H9 (cell line): Measurements from ENCODE around the gene IL16. TPM values are rescaled to one million over a fixed set of nuclear protein-coding genes. Genes with fewer than 3 reads are reported as not detected.

Experiments
- DNase-seq: peaks from one replicate; pipeline ENCODE4 v3.0.0-alpha.2; 2017
- H2AFZ ChIP-seq: one replicate; pipeline ENCODE4 v1.6.1; 2013; ENCODE audit warnings: mild to moderate bottlenecking, low read length, control low read depth, moderate library complexity
- H2AK5ac ChIP-seq: 2 replicates; pipeline ENCODE4 v1.6.1; 2013; ENCODE audit warnings: low read length, control low read depth, mixed read lengths; ENCODE audit not compliant: insufficient read length
- H2BK120ac ChIP-seq: one replicate; pipeline ENCODE4 v1.6.1; 2013; ENCODE audit warnings: low read depth, mild to moderate bottlenecking, low read length, control low read depth, inconsistent platforms; ENCODE audit not compliant: poor library complexity, severe bottlenecking
- H2BK12ac ChIP-seq: 2 replicates; pipeline ENCODE4 v1.6.1; 2013; ENCODE audit warnings: low read length, control low read depth, mixed read lengths, low read depth; ENCODE audit not compliant: insufficient read length
- H2BK15ac ChIP-seq: 2 replicates; pipeline ENCODE4 v1.6.1; 2013; ENCODE audit warnings: low read depth, low read length, control low read depth
- H2BK20ac ChIP-seq: one replicate; pipeline ENCODE4 v1.6.1; 2013; ENCODE audit warnings: low read depth, mild to moderate bottlenecking, low read length, control low read depth, inconsistent platforms; ENCODE audit not compliant: poor library complexity, severe bottlenecking
- H2BK5ac ChIP-seq: 2 replicates; pipeline ENCODE4 v1.6.1; 2013; ENCODE audit warnings: low read length, control low read depth, mixed read lengths; ENCODE audit not compliant: insufficient read length
- H3K14ac ChIP-seq: 2 replicates; pipeline ENCODE4 v1.6.1; 2013; ENCODE audit warnings: low read length, control low read depth; ENCODE audit not compliant: insufficient read depth
- H3K18ac ChIP-seq: 2 replicates; pipeline ENCODE4 v1.6.1; 2013; ENCODE audit warnings: low read depth, mild to moderate bottlenecking, mixed read lengths, low read length, control low read depth; ENCODE audit not compliant: insufficient read length
- H3K23ac ChIP-seq: 2 replicates; pipeline ENCODE4 v1.6.1; 2013; ENCODE audit warnings: low read length, control low read depth, mixed read lengths, low read depth; ENCODE audit not compliant: insufficient read length
- H3K23me2 ChIP-seq: 2 replicates; pipeline ENCODE4 v1.6.1; 2013; ENCODE audit warnings: low read depth, mild to moderate bottlenecking, mixed read lengths, low read length, control low read depth; ENCODE audit not compliant: insufficient read length, poor library complexity, severe bottlenecking
- H3K27ac ChIP-seq: 2 replicates; pipeline ENCODE4 v1.5.1; 2013; ENCODE audit warnings: low read length, control low read depth, mixed read lengths, low read depth; ENCODE audit not compliant: insufficient read length
- H3K27me3 ChIP-seq: 2 replicates; pipeline ENCODE4 v1.6.1; 2013; ENCODE audit warnings: low read length, control low read depth, inconsistent platforms; ENCODE audit not compliant: insufficient read depth
- H3K4ac ChIP-seq: 2 replicates; pipeline ENCODE4 v1.6.1; 2013; ENCODE audit warnings: low read depth, mild to moderate bottlenecking, control low read depth, inconsistent platforms, low read length, moderate library complexity
- H3K4me1 ChIP-seq: 2 replicates; pipeline ENCODE4 v1.6.1; 2013; ENCODE audit warnings: low read length, control low read depth, inconsistent platforms; ENCODE audit not compliant: insufficient read depth
- H3K4me2 ChIP-seq: 2 replicates; pipeline ENCODE4 v1.6.1; 2013; ENCODE audit warnings: low read length, control low read depth, mixed read lengths; ENCODE audit not compliant: insufficient read length, insufficient read depth
- H3K56ac ChIP-seq: 2 replicates; pipeline ENCODE4 v1.6.1; 2013; ENCODE audit warnings: low read depth, mild to moderate bottlenecking, mixed read lengths, low read length, control low read depth; ENCODE audit not compliant: insufficient read length
- H3K79me1 ChIP-seq: 2 replicates; pipeline ENCODE4 v1.6.1; 2013; ENCODE audit warnings: low read depth, mild to moderate bottlenecking, moderate library complexity, low read length, control low read depth, inconsistent platforms; ENCODE audit not compliant: insufficient read depth, poor library complexity, severe bottlenecking
- H3K79me2 ChIP-seq: 2 replicates; pipeline ENCODE4 v1.6.1; 2013; ENCODE audit warnings: low read length, control low read depth, inconsistent platforms; ENCODE audit not compliant: insufficient read depth
- H3K9ac ChIP-seq: 2 replicates; pipeline ENCODE4 v1.6.1; 2013; ENCODE audit warnings: low read length, control low read depth, mixed read lengths; ENCODE audit not compliant: insufficient read length; ENCODE audit errors: extremely low read depth
- H3K9me3 ChIP-seq: one replicate; pipeline ENCODE4 v1.6.1; 2013; ENCODE audit warnings: low read depth, low read length, inconsistent platforms; ENCODE audit not compliant: control insufficient read depth
- H3T11ph ChIP-seq: one replicate; pipeline ENCODE4 v1.6.1; 2013; ENCODE audit warnings: mild to moderate bottlenecking, low read length, control low read depth, inconsistent platforms
- H4K20me1 ChIP-seq: one replicate; pipeline ENCODE4 v1.6.1; 2013; ENCODE audit not compliant: control insufficient read depth, insufficient read length, insufficient read depth
- H4K5ac ChIP-seq: 2 replicates; pipeline ENCODE4 v1.6.1; 2013; ENCODE audit warnings: low read depth, mild to moderate bottlenecking, mixed read lengths, low read length, control low read depth; ENCODE audit not compliant: insufficient read length
- H4K8ac ChIP-seq: replicated peaks from 2 replicates; pipeline ENCODE4 v1.6.1; 2013; ENCODE audit warnings: low read length, control low read depth, mixed read lengths, low read depth; ENCODE audit not compliant: insufficient read length
- H4K91ac ChIP-seq: 2 replicates; pipeline ENCODE4 v1.6.1; 2013; ENCODE audit warnings: low read depth, mild to moderate bottlenecking, moderate library complexity, mixed read lengths, low read length, control low read depth; ENCODE audit not compliant: insufficient read length
- H3K27ac Mint-ChIP-seq, 3 experiments: 2 replicates in 2 of 3; 3 replicates in 1 of 3; pipeline ENCODE4 v1.8.0; 2020 to 2021; ENCODE audit warnings: mixed read lengths in 3 of 3, mild to moderate bottlenecking in 1 of 3, moderate library complexity in 1 of 3
- H3K27me3 Mint-ChIP-seq: 2 replicates; pipeline ENCODE4 v1.8.0; 2021; ENCODE audit warnings: low read depth, mild to moderate bottlenecking, moderate library complexity, mixed read lengths
- H3K36me3 Mint-ChIP-seq, 3 experiments: 2 replicates in 2 of 3; 3 replicates in 1 of 3; pipeline ENCODE4 v1.8.0; 2020 to 2021; ENCODE audit warnings: low read depth in 3 of 3, mixed read lengths in 3 of 3; ENCODE audit not compliant: insufficient read depth in 1 of 3
- H3K4me1 Mint-ChIP-seq, 2 experiments: 2 replicates each; pipeline ENCODE4 v1.8.0; 2020; ENCODE audit warnings: mixed read lengths in 2 of 2
- H3K4me3 Mint-ChIP-seq, 2 experiments: 2 replicates in 1 of 2; 3 replicates in 1 of 2; pipeline ENCODE4 v1.8.0; 2020 to 2021; ENCODE audit warnings: mild to moderate bottlenecking in 2 of 2, mixed read lengths in 2 of 2, moderate library complexity in 1 of 2
- H3K9me3 Mint-ChIP-seq, 2 experiments: 2 replicates in 1 of 2; 3 replicates in 1 of 2; pipeline ENCODE4 v1.8.0; 2020; ENCODE audit warnings: mild to moderate bottlenecking in 2 of 2, mixed read lengths in 2 of 2, moderate library complexity in 1 of 2
- WGBS: extraction: QIAGEN DNeasy Blood & Tissue Kit; methylation state at CpG from one replicate; pipeline ENCODE4 v1.1.7; 2013; ENCODE audit warnings: missing lambda C conversion rate, low lambda C conversion rate, mixed read lengths; ENCODE audit not compliant: insufficient read length; ENCODE audit errors: extremely low coverage; 5-methylcytosine and 5-hydroxymethylcytosine counted together
- total RNA-seq: library from RNA; stranded (reverse); gene quantifications from 2 replicates; pipeline ENCODE4 v1.2.1, GENCODE V29; 2021
- TF ChIP-seq, protein P1 (sequence below): fragments of 200-600 bp; sonication (generic); conservative IDR thresholded peaks from 3 replicates; pipeline ENCODE4 v1.8.0; 2021; ENCODE audit warnings: antibody characterized with exemption, mild to moderate bottlenecking

Gene IL16
- total RNA-seq, 1 experiment from 2014 or later: 0.28 TPM

DNA sequence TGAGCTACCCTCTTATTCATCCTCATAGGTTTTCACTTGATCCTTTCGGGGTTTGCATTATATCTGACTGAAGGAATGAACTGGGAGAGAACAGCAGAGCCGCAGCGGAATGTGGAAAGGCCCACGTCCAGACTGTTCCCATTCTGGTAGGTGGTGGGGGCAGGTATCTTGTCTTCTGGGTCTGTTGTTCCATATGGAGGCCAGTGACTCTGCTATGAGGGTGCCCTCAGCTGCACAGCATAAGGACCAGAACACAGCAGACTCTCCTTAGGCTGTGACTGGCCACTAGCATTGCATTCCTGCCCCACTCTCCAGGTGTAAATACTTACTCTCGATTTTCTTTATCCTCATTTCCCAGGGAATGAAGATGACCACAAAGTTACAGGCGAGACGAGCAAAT lies 165.2 kb downstream of the IL16 start:
- Histone ChIP-seq H3K18ac (no peak overlapping the region), H3K9me3 (no peaks in the 10 kb centered on the region), H3K23ac (no peak overlapping the region), H2BK120ac (no peak overlapping the region), H3K4me2 (no peak overlapping the region), H2BK20ac (no peak overlapping the region), H3T11ph (no peak overlapping the region), H3K14ac (no peak overlapping the region), H2AK5ac (no peak overlapping the region), H4K20me1 (no peaks in the 10 kb centered on the region), H3K27me3 (no peaks in the 10 kb centered on the region), H2BK5ac (no peak overlapping the region), H3K4ac (no peak overlapping the region), H2BK15ac (no peak overlapping the region), H3K79me2 (no peaks in the 10 kb centered on the region), H3K23me2 (no peaks in the 10 kb centered on the region), H2BK12ac (no peak overlapping the region), H3K79me1 (no peaks in the 10 kb centered on the region), H3K9ac (no peak overlapping the region), H3K27ac (no peak overlapping the region), H4K5ac (no peak overlapping the region), H2AFZ (no peak overlapping the region), H4K8ac (no peak overlapping the region), H3K56ac (no peak overlapping the region), H3K4me1 (no peaks in the 10 kb centered on the region), H4K91ac (no peak overlapping the region)
- Mint-ChIP-seq H3K36me3 (no peaks in the 10 kb centered on the region; a peak in 1 of 7 replicates), H3K4me3 (no peak overlapping the region), H3K27me3 (no peaks in the 10 kb centered on the region; the same call in 1 of the 2 replicates), H3K4me1 (peaks cover 2 to 6% of the 10 kb centered on the region in 2 experiments; a peak in 2 of 4 replicates), H3K27ac (peak overlapping the region in 1 of 3 experiments; percentile 90; a peak in 1 of 7 replicates), H3K9me3 (no peaks in the 10 kb centered on the region)
- WGBS: no CpG with 5 or more reads among the region's 7 CpGs
- TF ChIP-seq, protein P1, sequence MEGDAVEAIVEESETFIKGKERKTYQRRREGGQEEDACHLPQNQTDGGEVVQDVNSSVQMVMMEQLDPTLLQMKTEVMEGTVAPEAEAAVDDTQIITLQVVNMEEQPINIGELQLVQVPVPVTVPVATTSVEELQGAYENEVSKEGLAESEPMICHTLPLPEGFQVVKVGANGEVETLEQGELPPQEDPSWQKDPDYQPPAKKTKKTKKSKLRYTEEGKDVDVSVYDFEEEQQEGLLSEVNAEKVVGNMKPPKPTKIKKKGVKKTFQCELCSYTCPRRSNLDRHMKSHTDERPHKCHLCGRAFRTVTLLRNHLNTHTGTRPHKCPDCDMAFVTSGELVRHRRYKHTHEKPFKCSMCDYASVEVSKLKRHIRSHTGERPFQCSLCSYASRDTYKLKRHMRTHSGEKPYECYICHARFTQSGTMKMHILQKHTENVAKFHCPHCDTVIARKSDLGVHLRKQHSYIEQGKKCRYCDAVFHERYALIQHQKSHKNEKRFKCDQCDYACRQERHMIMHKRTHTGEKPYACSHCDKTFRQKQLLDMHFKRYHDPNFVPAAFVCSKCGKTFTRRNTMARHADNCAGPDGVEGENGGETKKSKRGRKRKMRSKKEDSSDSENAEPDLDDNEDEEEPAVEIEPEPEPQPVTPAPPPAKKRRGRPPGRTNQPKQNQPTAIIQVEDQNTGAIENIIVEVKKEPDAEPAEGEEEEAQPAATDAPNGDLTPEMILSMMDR: no peak
- DNase-seq: no peak
